Measurements from ENCODE around the gene RPL26.
"Not testable (repeated sequence)": the region's sequence is repeated elsewhere in the genome, so short reads cannot be mapped to it uniquely, and the experiment has no call there.

Gene RPL26

GRCh38 chr17:8365143-8365542 is 17.9 kb downstream of the RPL26 start:
- Histone ChIP-seq H3K9ac (ENCODE audit: low read depth, low read length) (no peak overlapping the region), H3K4me1 (ENCODE audit: insufficient read depth, low read length) (peaks cover 20% of the 10 kb centered on the region), H3K9me3 (ENCODE audit: control insufficient read depth, insufficient read depth, low read length) (no peaks in the 10 kb centered on the region), H3K36me3 (ENCODE audit: insufficient read depth, low read length) (peaks cover 12% of the 10 kb centered on the region; the same call in 1 of the 2 replicates)

- no peaks in the 10 kb centered on the region for H3K9me3 ChIP-seq (ENCODE audit: control insufficient read depth, insufficient read depth, low read length)
- H3K4me1 ChIP-seq (ENCODE audit: insufficient read depth, low read length) = peaks cover 32% of the 10 kb centered on the region
- no peak overlapping the region for H3K9ac ChIP-seq (ENCODE audit: low read depth, low read length)
- no peaks in the 10 kb centered on the region for H3K36me3 ChIP-seq (ENCODE audit: insufficient read depth, low read length)
These were observed 20.2 kb downstream of the RPL26 start for GRCh38 chr17:8362651-8363332.

GRCh38 chr17:8360751-8361150 is 22.2 kb downstream of the RPL26 start:
- Histone ChIP-seq H3K36me3 (ENCODE audit: insufficient read depth, low read length) (no peaks in the 10 kb centered on the region), H3K4me1 (ENCODE audit: insufficient read depth, low read length) (peaks cover 27% of the 10 kb centered on the region), H3K9ac (ENCODE audit: low read depth, low read length) (no peak overlapping the region), H3K9me3 (ENCODE audit: control insufficient read depth, insufficient read depth, low read length) (no peaks in the 10 kb centered on the region)

DNA sequence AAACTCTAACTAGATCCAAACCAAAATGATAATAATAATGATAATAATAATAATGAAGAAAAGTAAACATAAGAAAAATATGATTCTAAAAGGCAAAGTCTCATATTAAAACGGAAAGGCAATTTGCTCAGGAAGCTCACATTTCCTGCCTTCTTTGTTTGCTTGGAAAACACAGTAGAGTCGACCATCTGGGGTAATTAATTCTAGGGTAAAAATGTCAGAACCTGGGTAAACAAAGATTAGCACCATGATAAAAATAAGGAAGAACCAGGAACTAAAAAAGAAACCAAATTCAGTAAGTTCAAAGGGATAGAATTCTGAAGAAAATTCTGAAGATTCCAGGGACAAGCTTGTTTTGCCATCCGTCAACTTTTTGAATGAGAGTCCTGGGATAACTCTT is 22.7 kb downstream of the RPL26 start:
- Histone ChIP-seq H3K36me3 (ENCODE audit: insufficient read depth, low read length) (no peaks in the 10 kb centered on the region), H3K9ac (ENCODE audit: low read depth, low read length) (no peak overlapping the region), H3K4me1 (ENCODE audit: insufficient read depth, low read length) (peaks cover 27% of the 10 kb centered on the region), H3K9me3 (ENCODE audit: control insufficient read depth, insufficient read depth, low read length) (no peaks in the 10 kb centered on the region)

DNA sequence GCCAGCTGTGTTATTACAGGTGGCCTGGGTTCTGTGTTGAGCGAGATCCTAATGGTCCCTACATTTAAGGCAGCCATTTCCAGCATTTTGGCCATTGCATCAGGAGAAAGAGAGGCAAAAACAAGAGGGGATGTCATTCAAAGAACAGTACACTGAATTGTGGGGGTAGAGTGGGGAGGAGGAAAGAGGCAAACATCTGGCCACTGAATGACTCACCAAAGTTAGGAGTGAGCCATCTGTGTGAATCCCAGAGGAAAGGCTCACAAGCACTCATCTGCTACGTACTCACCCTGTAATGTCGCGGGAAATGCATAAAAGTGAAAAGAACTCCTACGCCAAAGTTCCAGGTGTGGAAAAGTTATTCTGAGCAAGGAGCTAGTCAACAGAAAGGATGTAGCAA is 23.2 kb downstream of the RPL26 start:
- Histone ChIP-seq H3K9me3 (ENCODE audit: control insufficient read depth, insufficient read depth, low read length) (no peaks in the 10 kb centered on the region), H3K36me3 (ENCODE audit: insufficient read depth, low read length) (no peaks in the 10 kb centered on the region), H3K4me1 (ENCODE audit: insufficient read depth, low read length) (peaks cover 27% of the 10 kb centered on the region), H3K9ac (ENCODE audit: low read depth, low read length) (no peak overlapping the region)

DNA sequence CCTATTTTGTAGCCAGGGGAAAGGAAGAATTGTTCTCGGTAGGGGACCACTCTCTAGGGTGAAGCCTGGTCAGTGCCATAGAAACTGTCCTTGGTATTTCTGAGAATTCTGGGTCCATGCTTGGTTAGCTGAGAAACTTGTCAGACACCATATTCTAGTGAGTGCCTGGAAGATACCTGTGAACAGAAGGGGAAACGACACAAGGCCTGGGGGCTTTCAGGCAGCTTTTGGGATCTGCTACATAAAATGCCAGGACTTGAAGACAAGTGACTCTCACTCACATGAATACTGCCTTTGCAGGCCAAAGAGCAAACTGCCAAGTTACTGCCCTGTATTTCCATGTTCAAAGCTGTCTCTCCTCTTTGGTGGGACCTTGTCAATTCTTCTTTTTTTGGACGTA is 25.1 kb downstream of the RPL26 start:
- H3K9ac ChIP-seq (ENCODE audit: low read depth, low read length) = no peak overlapping the region
- H3K9me3 ChIP-seq (ENCODE audit: control insufficient read depth, insufficient read depth, low read length) = no peaks in the 10 kb centered on the region
- H3K36me3 ChIP-seq (ENCODE audit: insufficient read depth, low read length) = no peaks in the 10 kb centered on the region
- peaks cover 34% of the 10 kb centered on the region for H3K4me1 ChIP-seq (ENCODE audit: insufficient read depth, low read length)

- Histone ChIP-seq H3K36me3 (ENCODE audit: insufficient read depth, low read length) (no peaks in the 10 kb centered on the region), H3K4me1 (ENCODE audit: insufficient read depth, low read length) (peaks cover 10% of the 10 kb centered on the region; the same call in 1 of the 2 replicates), H3K9me3 (ENCODE audit: control insufficient read depth, insufficient read depth, low read length) (no peaks in the 10 kb centered on the region), H3K9ac (ENCODE audit: low read depth, low read length) (no peak overlapping the region)
These were observed 28.8 kb downstream of the RPL26 start for GRCh38 chr17:8354236-8354635.

GRCh38 chr17:8353736-8354135 is 29.3 kb downstream of the RPL26 start:
- no peaks in the 10 kb centered on the region for H3K9me3 ChIP-seq (ENCODE audit: control insufficient read depth, insufficient read depth, low read length)
- H3K36me3 ChIP-seq (ENCODE audit: insufficient read depth, low read length) = no peaks in the 10 kb centered on the region
- peaks cover 7% of the 10 kb centered on the region; the same call in 1 of the 2 replicates for H3K4me1 ChIP-seq (ENCODE audit: insufficient read depth, low read length)
- H3K9ac ChIP-seq (ENCODE audit: low read depth, low read length) = no peak overlapping the region

GRCh38 chr17:8350339-8350738 is 32.7 kb downstream of the RPL26 start:
- H3K36me3 ChIP-seq (ENCODE audit: insufficient read depth, low read length) = no peaks in the 10 kb centered on the region
- no peak overlapping the region for H3K9ac ChIP-seq (ENCODE audit: low read depth, low read length)
- no peaks in the 10 kb centered on the region for H3K9me3 ChIP-seq (ENCODE audit: control insufficient read depth, insufficient read depth, low read length)
- H3K4me1 ChIP-seq (ENCODE audit: insufficient read depth, low read length) = 0 out of 2 replicates have a peak, but pooled peaks cover 7% of the 10 kb centered on the region

GRCh38 chr17:8347001-8347400 is 36.0 kb downstream of the RPL26 start:
- H3K9me3 ChIP-seq (ENCODE audit: control insufficient read depth, insufficient read depth, low read length); H3K36me3 ChIP-seq (ENCODE audit: insufficient read depth, low read length); H3K9ac ChIP-seq (ENCODE audit: low read depth, low read length); H3K4me1 ChIP-seq (ENCODE audit: insufficient read depth, low read length): not testable (repeated sequence)

GRCh38 chr17:8345951-8346665 is 36.9 kb downstream of the RPL26 start:
- no peaks in the 10 kb centered on the region for H3K36me3 ChIP-seq (ENCODE audit: insufficient read depth, low read length)
- H3K9ac ChIP-seq (ENCODE audit: low read depth, low read length) = no peak overlapping the region
- peaks cover 6% of the 10 kb centered on the region for H3K4me1 ChIP-seq (ENCODE audit: insufficient read depth, low read length)
- H3K9me3 ChIP-seq (ENCODE audit: control insufficient read depth, insufficient read depth, low read length) = no peaks in the 10 kb centered on the region

DNA sequence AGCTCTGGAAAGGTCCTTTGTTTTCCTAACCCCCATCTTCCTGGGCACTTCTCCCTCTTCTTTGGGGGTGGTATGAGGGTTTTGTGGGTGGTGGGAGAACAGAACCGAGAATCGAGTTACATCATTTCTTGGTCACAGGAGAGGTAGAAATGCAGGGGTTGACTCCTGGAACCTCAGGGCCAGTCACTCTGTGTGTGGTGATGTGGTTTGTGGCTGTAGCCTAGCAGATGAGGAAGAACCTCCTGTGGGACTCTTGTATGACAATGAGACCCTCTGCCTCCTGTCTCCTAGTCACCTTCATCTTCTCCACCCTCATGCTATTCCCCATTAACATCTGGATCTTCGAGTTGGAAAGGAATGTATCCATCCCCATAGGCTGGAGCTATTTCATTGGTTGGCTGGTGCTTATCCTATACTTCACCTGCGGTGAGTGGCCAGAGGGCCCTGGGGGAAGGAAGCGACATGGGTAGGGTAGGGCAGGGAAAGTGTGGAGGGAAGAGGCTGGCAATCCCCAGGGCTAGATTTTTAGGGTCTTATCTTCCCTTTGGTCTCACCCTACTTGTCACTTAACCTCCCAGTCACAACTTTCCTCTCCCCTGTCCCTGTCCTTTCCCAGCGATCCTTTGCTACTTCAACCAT is 37.8 kb downstream of the RPL26 start:
- Histone ChIP-seq H3K36me3 (ENCODE audit: insufficient read depth, low read length) (no peaks in the 10 kb centered on the region), H3K9me3 (ENCODE audit: control insufficient read depth, insufficient read depth, low read length) (no peaks in the 10 kb centered on the region), H3K4me1 (ENCODE audit: insufficient read depth, low read length) (peaks cover 7% of the 10 kb centered on the region), H3K9ac (ENCODE audit: low read depth, low read length) (no peak overlapping the region)

DNA sequence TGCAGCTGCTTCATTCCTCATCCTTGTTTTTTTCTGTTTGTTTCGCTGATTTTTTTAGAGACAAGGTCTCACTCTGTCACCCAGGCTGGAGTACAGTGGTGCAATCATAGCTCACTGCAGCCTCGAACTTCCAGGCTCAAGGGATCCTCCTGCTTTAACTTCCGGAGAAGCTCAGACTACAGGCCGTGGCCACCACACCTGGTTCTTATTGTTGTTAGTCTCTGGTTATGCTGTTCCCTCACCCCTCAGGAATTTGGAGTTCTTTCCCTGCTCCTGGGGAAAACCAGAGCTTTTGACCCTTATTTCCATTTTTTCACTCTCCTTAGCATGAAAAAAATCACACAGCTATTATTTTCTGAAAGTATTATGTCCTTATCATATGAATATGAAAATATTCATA is 41.5 kb downstream of the RPL26 start:
- Histone ChIP-seq H3K9ac (ENCODE audit: low read depth, low read length) (no peak overlapping the region), H3K4me1 (ENCODE audit: insufficient read depth, low read length) (peaks cover 18% of the 10 kb centered on the region), H3K36me3 (ENCODE audit: insufficient read depth, low read length) (no peaks in the 10 kb centered on the region), H3K9me3 (ENCODE audit: control insufficient read depth, insufficient read depth, low read length) (no peaks in the 10 kb centered on the region)

DNA sequence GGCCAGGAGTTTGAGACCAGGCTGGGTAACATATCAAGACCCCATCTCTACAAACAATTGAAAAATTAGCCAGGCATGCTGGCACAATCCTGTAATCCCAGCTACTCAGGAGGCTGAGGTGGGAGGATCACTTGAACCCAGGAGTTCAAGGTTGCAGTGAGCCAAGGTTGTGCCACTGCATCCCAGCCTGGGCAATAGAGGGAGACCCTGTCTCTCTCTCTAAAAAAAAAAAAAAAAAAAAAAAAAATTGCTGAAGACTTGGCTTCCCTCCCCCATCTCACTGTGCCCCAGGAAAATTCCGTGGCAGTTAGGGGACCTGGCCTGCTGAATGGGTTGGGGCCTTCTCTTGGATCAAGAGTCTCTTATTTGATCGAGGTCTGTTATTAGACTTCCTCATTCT is 43.5 kb downstream of the RPL26 start, which contains the start of gene ODF4:
Gene ODF4 (plus strand): TSS at position 301 of the 400 bp plus-strand sequence. CDS start 212 bp downstream, outside the sequence.
- Histone ChIP-seq H3K4me1 (ENCODE audit: insufficient read depth, low read length) (peaks cover 18% of the 10 kb centered on the region), H3K9ac (ENCODE audit: low read depth, low read length) (no peak within 1 kb of the TSS), H3K9me3 (ENCODE audit: control insufficient read depth, insufficient read depth, low read length) (no peaks in the 10 kb centered on the region), H3K36me3 (ENCODE audit: insufficient read depth, low read length) (no peaks in the 10 kb centered on the region)

DNA sequence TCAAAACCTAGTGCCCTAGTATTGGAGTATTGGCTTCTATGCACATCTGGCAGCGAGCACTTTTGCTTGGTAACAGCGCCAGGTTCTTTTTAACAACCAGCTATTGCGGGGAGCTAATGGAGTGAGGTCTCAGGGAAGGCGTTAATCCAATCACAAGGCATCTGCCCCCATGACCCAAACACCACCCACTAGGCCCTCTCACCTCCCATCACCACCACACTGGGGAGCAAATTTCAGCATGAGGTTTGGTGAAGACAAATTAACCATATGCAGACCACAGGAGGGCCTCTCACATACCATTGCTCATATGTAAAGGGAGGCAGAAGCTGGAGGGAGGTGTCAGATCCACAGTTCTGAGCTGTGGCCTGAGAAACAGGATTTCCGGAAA is 44.2 kb downstream of the RPL26 start:
- H3K36me3 ChIP-seq (ENCODE audit: insufficient read depth, low read length) = no peaks in the 10 kb centered on the region
- H3K4me1 ChIP-seq (ENCODE audit: insufficient read depth, low read length) = peaks cover 21% of the 10 kb centered on the region
- H3K9me3 ChIP-seq (ENCODE audit: control insufficient read depth, insufficient read depth, low read length) = no peaks in the 10 kb centered on the region
- H3K9ac ChIP-seq (ENCODE audit: low read depth, low read length) = no peak overlapping the region

Measured in ES-I3 (cell line).